Activated CD4-positive, alpha-beta T cell treated with anti-CD3 and anti-CD28 coated beads for 36 hours (primary cell): ENCODE data around the gene SEMA3A. TPM values are rescaled to one million over a fixed set of nuclear protein-coding genes. Genes with fewer than 3 reads are reported as not detected.

Experiments
- ATAC-seq: fragments of 200-7000 bp; cut with Tn5 transposase; one replicate; pipeline ENCODE4 v1.10.0; 2021; ENCODE audit warnings: mild to moderate bottlenecking, moderate library complexity
- CTCF ChIA-PET: fragments of 350-600 bp; sonication (Branson Sonifier 250); formaldehyde crosslinking; loops from one replicate; lab custom pipeline; 2021; ENCODE audit warnings: antibody characterized with exemption; lab: Charles Lee
- POLR2A ChIA-PET: fragments of 350-600 bp; sonication (Branson Sonifier 250); formaldehyde crosslinking; loops from one replicate; lab custom pipeline; 2021; ENCODE audit warnings: antibody characterized with exemption, inconsistent platforms; lab: Charles Lee
- DNase-seq: peaks from one replicate; pipeline ENCODE4 v3.0.0-alpha.2; 2020
- H3K27ac Mint-ChIP-seq: one replicate; pipeline ENCODE4 v1.8.0; 2021; ENCODE audit warnings: mixed read lengths
- H3K27me3 Mint-ChIP-seq: one replicate; pipeline ENCODE4 v1.8.0; 2021; ENCODE audit warnings: mixed read lengths
- H3K36me3 Mint-ChIP-seq: one replicate; pipeline ENCODE4 v1.8.0; 2021; ENCODE audit warnings: low read depth, mixed read lengths
- H3K4me1 Mint-ChIP-seq: one replicate; pipeline ENCODE4 v1.8.0; 2021; ENCODE audit warnings: mixed read lengths
- H3K4me3 Mint-ChIP-seq: one replicate; pipeline ENCODE4 v1.8.0; 2021; ENCODE audit warnings: mild to moderate bottlenecking, moderate library complexity, mixed read lengths
- H3K9me3 Mint-ChIP-seq: one replicate; pipeline ENCODE4 v1.8.0; 2021; ENCODE audit warnings: low read depth, mixed read lengths
- intact Hi-C, 2 experiments: fragments of 100-400 bp; cut with DNase I in 1 of 2; cut with micrococcal nuclease in 1 of 2; formaldehyde crosslinking; loops; one replicate each; pipeline versions ENCODE4 v1.14.2 to v1.15.1; 2022 to 2024; cut with DNase I, micrococcal nuclease
- total RNA-seq, 2 experiments: library from RNA; stranded (reverse); gene quantifications; one replicate each; pipeline ENCODE4 v1.2.3, GENCODE V29; 2021

SEMA3A gene
- total RNA-seq, 2 experiments from 2014 or later, result 1.4 to 1.6 TPM

DNA sequence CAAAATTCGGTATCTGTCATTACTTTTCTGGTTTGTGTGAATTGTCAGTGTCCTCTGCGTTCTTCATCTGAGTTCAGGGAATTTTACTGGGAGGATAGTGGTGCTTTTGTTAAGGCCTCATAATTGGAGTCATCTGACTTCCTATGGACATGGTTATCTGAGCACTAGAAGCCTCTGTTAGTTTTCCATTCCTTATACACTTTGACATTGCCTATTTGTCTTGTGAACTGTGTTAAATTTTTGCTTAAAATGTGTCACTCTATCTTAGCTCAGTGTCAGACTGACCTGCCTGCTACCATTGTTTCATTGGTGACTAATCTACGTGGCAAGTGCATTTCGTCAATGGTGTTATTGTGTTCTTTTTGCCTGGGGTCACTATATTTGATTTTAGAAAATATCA lies 253.3 kb downstream of the SEMA3A start:
- POLR2A ChIA-PET, result no interaction called here
- Mint-ChIP-seq H3K4me3 (no peak overlapping the region), H3K9me3 (no peaks in the 10 kb centered on the region), H3K27ac (no peak overlapping the region), H3K4me1 (no peaks in the 10 kb centered on the region), H3K36me3 (no peaks in the 10 kb centered on the region), H3K27me3 (no peaks in the 10 kb centered on the region)
- DNase-seq (no peak), ATAC-seq (no peak)
- intact Hi-C loops, result no loop called here
- CTCF ChIA-PET, result no interaction called here

DNA sequence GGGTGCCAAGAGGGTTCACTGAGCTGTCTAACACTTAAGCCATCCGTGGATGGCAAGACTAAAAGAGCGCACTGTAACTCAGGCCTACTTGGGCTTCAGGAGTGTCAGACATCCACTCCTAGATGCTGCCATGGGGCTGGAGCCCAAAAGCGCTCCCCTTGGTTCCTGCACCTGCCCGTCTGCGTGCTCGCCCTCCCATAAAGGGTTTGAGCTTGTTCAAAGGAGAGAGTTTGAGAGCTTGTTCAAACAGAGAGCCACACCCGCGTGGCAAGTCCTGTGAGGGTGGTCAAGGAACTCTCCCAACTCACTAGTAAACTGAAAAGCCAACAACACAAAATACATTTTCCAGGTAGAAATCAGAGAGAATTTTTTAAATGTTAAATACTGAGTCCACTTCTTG lies 256.7 kb downstream of the SEMA3A start:
- H3K9me3 Mint-ChIP-seq, result no peaks in the 10 kb centered on the region
- H3K27me3 Mint-ChIP-seq, result no peaks in the 10 kb centered on the region
- peaks cover 2% of the 10 kb centered on the region for H3K4me1 Mint-ChIP-seq
- no peaks in the 10 kb centered on the region for H3K36me3 Mint-ChIP-seq
- ChIA-PET CTCF (interaction anchor here (0.6 to 0.7 kb wide), 2 partner anchors 701 to 1081 kb away, joined by 3 read pairs; no protein-coding TSS in a partner anchor), POLR2A (no interaction called here)
- ATAC-seq, result no peak
- no peak overlapping the region for H3K27ac Mint-ChIP-seq
- no peak overlapping the region for H3K4me3 Mint-ChIP-seq
- DNase-seq, result no peak
- intact Hi-C loops, result no loop called here

DNA sequence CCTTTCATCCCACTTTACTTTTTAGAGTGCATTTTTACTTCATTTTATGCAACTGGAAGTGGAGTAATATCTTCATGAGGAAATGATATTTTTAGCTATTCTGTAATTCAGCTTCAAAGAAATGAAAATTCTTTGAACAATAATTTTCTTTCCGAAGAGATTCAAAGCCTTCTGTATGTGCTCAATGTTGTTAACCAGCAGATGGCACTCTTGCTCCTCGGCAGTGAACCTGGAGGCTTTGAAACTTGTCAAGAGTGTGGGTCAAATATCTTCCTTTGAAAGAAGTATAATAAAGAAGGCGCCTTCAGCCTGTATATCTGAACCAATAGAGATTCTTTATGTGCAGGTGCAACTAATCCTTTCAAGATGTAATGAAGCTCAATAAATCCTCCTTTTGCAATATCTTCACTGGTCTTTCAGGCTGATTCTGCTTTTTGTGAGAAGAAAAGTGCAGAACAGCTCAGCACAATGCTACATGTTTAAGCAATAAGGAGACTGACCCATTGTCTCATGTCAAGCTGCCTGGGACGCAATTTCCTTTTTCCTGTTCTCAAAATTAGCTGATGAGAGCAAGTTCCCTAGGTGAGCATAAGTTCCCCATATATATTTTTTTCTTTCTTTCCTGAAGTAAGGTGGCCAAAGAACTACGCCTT lies 258.4 kb downstream of the SEMA3A start:
- Mint-ChIP-seq H3K27ac (no peak overlapping the region), H3K36me3 (no peaks in the 10 kb centered on the region), H3K9me3 (no peaks in the 10 kb centered on the region), H3K4me1 (peaks cover 2% of the 10 kb centered on the region), H3K4me3 (no peak overlapping the region), H3K27me3 (no peaks in the 10 kb centered on the region)
- intact Hi-C loops, result loop anchor here (1.0 kb wide), 1 partner anchor 1087 kb away; no protein-coding TSS in a partner anchor
- ChIA-PET POLR2A (no interaction called here), CTCF (interaction anchor here (0.8 to 4.9 kb wide), 12 partner anchors 8 to 1088 kb away, joined by 3 to 35 read pairs (median 3); no protein-coding TSS in a partner anchor)
- DNase-seq (peak; percentile 68), ATAC-seq (peak; percentile 30)

DNA sequence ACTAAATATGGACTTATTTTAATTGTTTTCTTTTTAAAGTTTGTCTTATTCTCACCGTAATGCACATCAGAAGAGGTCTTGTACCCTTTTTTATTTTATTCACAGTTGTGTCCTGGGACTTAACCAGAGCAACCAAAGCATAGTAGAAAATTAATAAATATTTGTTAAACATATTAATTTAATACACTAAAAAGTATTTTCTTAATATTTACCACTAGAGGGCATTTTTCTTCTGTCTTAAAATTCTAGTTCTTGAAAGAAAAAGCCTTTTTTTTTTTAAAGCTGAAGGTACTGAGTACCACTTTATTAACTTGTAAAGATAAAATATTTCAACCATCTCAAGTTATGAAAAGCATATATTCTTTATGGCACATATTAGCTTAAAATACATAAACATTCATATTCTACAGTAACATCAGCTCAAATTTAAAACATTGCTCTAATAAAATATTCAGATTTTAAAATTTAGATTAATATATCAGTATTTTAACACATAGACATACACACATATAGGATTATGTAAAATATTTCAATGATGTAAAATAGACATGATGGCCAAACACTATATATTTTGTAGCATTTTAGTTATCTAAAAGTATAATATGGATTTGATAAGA lies 260.4 kb downstream of the SEMA3A start:
- intact Hi-C loops, result no loop called here
- Mint-ChIP-seq H3K27ac (no peak overlapping the region), H3K9me3 (no peaks in the 10 kb centered on the region), H3K27me3 (no peaks in the 10 kb centered on the region), H3K4me1 (peaks cover 2% of the 10 kb centered on the region), H3K4me3 (no peak overlapping the region), H3K36me3 (no peaks in the 10 kb centered on the region)
- CTCF ChIA-PET, result interaction anchor here (0.6 to 4.9 kb wide), 5 partner anchors 11 to 1089 kb away, joined by 3 to 35 read pairs (median 3); no protein-coding TSS in a partner anchor
- DNase-seq (no peak), ATAC-seq (no peak)
- POLR2A ChIA-PET, result no interaction called here

DNA sequence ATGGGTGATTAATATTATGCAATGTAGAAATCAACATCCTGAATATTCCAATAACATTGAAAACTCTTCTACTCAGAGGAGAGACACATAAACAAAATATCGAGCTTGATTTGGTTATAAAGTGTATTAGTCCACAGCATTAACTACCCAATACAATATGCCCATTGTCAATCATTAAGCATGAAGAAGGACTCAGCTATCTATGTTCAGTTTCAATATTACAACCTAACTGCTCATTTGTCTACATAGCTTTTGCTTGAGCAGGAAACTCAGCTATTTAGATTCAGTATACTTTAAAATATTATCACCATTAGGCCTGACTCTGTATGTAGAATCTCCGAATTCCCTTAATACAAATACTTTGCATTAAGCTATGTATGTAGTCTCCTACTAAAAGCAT lies 262.6 kb downstream of the SEMA3A start:
- H3K27ac Mint-ChIP-seq, result no peak overlapping the region
- DNase-seq (no peak), ATAC-seq (no peak)
- no peaks in the 10 kb centered on the region for H3K36me3 Mint-ChIP-seq
- ChIA-PET POLR2A (no interaction called here), CTCF (interaction anchor here (1.0 to 1.1 kb wide), 2 partner anchors 11 to 14 kb away, joined by 3 read pairs; no protein-coding TSS in a partner anchor)
- no peaks in the 10 kb centered on the region for H3K27me3 Mint-ChIP-seq
- no peak overlapping the region for H3K4me3 Mint-ChIP-seq
- peaks cover 2% of the 10 kb centered on the region for H3K4me1 Mint-ChIP-seq
- intact Hi-C loops, result no loop called here
- no peaks in the 10 kb centered on the region for H3K9me3 Mint-ChIP-seq

DNA sequence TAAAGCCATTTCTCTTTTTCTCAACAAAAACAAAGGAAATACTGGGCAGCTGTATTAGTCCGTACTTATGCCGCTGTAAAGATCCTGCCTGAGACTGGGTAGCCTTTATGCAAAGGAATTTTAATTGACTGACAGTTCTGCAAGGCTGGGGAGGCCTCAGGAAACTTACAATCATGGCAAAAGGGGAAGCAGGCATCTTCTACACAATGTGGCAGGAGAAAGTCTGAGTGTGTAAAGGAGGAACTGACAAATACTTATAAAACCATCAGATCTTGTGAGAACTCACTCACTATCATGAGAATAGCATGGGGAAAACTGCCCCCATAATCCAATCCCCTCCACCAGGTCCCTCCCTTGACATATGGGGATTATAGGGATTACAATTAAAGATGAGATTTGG lies 264.3 kb downstream of the SEMA3A start:
- ChIA-PET POLR2A (no interaction called here), CTCF (no interaction called here)
- no peaks in the 10 kb centered on the region for H3K36me3 Mint-ChIP-seq
- H3K27ac Mint-ChIP-seq, result no peak overlapping the region
- no peaks in the 10 kb centered on the region for H3K4me1 Mint-ChIP-seq
- DNase-seq (no peak), ATAC-seq (no peak)
- H3K9me3 Mint-ChIP-seq, result no peaks in the 10 kb centered on the region
- intact Hi-C loops, result no loop called here
- no peak overlapping the region for H3K4me3 Mint-ChIP-seq
- H3K27me3 Mint-ChIP-seq, result no peaks in the 10 kb centered on the region

DNA sequence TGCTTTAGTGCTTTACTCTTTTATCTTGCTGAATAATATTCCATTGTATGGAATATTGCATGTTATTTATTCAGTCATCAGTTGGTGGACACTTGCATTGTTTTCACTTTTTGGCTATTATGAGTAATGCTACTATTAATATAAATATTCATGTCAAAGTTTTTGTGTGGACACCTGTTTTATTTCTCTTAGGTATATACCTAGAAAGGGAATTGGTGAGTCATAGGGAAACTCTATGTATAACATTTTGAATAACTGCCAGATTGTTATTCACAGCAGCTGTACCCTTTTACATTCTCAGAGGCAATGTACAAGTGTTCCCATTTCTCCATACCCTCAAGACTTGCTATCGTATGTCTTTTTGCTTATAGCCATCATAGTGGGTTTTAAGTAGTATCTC lies 268.7 kb downstream of the SEMA3A start:
- DNase-seq (no peak), ATAC-seq (no peak)
- no peak overlapping the region for H3K4me3 Mint-ChIP-seq
- H3K27me3 Mint-ChIP-seq, result peaks cover 1% of the 10 kb centered on the region
- POLR2A ChIA-PET, result no interaction called here
- intact Hi-C loops, result no loop called here
- H3K27ac Mint-ChIP-seq, result no peak overlapping the region
- CTCF ChIA-PET, result interaction anchor here (0.6 kb wide), 1 partner anchor 11 kb away, joined by 4 read pairs; no protein-coding TSS in a partner anchor
- H3K9me3 Mint-ChIP-seq, result no peaks in the 10 kb centered on the region
- no peaks in the 10 kb centered on the region for H3K4me1 Mint-ChIP-seq
- no peaks in the 10 kb centered on the region for H3K36me3 Mint-ChIP-seq

DNA sequence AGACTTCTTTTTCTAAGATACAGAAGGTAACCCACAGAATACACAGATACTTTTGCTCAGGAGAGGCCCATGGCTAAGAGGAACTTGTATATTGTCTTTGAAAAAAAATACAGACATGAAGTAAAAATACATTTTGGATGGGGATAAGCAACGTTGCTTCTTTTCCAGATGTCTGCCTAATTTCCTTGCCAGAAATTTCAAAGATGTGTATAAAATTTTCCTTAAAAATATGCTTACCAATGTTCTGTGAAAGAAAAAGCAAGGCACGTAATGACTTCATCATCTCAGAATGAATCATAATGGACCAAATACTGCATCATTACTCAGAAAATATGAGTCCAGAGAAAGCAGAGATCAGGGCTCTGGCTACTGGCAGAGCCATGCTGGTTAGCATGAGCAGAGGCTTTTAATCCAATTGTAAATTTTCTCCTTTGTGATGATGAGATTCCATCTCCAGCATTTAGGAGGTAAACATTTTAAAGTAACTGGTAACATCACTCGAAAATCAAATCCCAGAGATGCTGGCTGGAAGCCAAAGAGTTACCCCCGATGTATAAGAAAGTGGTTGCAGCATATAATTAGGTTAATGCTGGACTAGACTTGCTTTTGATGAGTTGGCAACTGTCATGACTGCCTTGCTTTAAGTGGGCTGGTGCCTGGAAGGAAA lies 272.5 kb downstream of the SEMA3A start:
- H3K4me3 Mint-ChIP-seq, result no peak overlapping the region
- no peaks in the 10 kb centered on the region for H3K9me3 Mint-ChIP-seq
- no peak overlapping the region for H3K27ac Mint-ChIP-seq
- ChIA-PET POLR2A (no interaction called here), CTCF (interaction anchor here (0.7 to 1.1 kb wide), 2 partner anchors 11 to 827 kb away, joined by 3 read pairs; no protein-coding TSS in a partner anchor)
- ATAC-seq, result no peak
- H3K36me3 Mint-ChIP-seq, result no peaks in the 10 kb centered on the region
- DNase-seq, result no peak
- H3K4me1 Mint-ChIP-seq, result no peaks in the 10 kb centered on the region
- H3K27me3 Mint-ChIP-seq, result peaks cover 1% of the 10 kb centered on the region
- intact Hi-C loops, result no loop called here

DNA sequence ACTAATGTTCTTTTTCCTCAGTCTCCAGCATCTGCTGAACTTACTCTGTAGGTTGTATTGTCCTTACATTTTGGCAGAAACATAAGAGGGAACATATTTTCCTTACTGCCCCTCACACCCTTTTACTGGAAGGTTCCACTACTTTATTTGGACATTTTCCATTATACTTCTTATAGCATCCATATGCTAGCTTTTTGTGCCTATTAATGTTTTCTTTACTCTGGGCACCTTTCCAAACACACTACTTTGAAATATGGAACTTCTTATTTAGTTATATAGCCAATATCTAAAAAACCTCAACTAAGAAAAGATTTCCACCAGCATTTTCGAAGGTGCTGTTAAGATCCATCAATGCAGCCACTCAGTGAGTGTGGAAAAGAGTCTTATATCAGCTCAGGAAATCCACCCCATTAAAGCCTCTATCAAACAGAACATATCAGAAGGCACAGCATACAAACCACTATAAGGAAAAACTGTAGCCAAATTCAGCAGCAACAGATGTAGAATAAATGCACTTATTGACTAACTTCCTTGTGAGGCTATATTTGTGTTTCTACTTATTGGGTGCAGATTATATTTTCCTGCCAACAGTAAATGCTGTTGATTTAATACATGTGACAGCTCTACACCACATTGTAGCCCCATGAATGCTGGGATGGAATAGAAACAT lies 273.2 kb downstream of the SEMA3A start:
- intact Hi-C loops, result no loop called here
- no peaks in the 10 kb centered on the region for H3K36me3 Mint-ChIP-seq
- POLR2A ChIA-PET, result no interaction called here
- no peaks in the 10 kb centered on the region for H3K4me1 Mint-ChIP-seq
- H3K27ac Mint-ChIP-seq, result no peak overlapping the region
- CTCF ChIA-PET, result interaction anchor here (0.7 to 1.1 kb wide), 2 partner anchors 11 to 828 kb away, joined by 3 read pairs; no protein-coding TSS in a partner anchor
- DNase-seq (no peak), ATAC-seq (no peak)
- no peak overlapping the region for H3K4me3 Mint-ChIP-seq
- no peaks in the 10 kb centered on the region for H3K9me3 Mint-ChIP-seq
- H3K27me3 Mint-ChIP-seq, result peaks cover 1% of the 10 kb centered on the region

DNA sequence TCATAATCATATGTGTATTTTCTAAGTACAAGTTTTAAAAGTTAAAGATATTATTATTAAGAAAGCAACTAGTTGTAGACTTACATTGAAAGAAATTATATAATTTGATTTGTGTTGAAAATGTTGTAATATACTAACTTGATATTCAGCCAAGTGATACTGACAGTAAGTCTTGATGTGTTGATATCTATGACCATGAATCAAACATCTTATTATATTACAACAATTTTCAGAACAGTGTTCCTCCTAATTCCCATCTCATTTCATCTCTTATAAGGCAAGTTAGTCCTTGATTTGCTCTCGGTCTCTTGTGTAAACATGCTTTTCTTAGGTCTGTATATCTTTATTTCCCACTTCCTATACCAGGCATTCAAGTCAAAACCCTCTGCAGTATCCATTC lies 276.4 kb downstream of the SEMA3A start:
- no peaks in the 10 kb centered on the region for H3K36me3 Mint-ChIP-seq
- H3K4me1 Mint-ChIP-seq, result no peaks in the 10 kb centered on the region
- intact Hi-C loops, result no loop called here
- ChIA-PET CTCF (no interaction called here), POLR2A (no interaction called here)
- H3K27me3 Mint-ChIP-seq, result no peaks in the 10 kb centered on the region
- peaks cover 2% of the 10 kb centered on the region for H3K9me3 Mint-ChIP-seq
- DNase-seq (no peak), ATAC-seq (no peak)
- H3K4me3 Mint-ChIP-seq, result no peak overlapping the region
- H3K27ac Mint-ChIP-seq, result no peak overlapping the region

DNA sequence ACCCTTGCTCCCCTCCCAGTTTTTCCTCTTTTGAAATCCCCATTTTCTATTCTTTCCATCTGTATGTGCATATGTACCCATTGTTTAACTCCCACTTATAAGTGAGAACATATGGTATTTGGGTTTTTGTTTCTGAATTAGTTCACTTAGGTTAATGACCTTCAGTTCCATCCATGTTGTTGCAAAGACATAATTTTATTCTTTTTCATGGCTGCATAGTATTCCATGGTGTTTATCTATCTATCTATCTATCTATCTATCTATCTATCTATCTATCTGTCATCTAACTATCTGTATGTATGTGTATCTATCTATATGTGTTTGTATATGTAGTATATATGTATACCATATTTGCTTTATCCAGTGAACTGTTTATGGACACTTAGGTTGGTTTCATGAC lies 281.4 kb downstream of the SEMA3A start:
- no peak overlapping the region for H3K4me3 Mint-ChIP-seq
- POLR2A ChIA-PET, result no interaction called here
- no peaks in the 10 kb centered on the region for H3K27me3 Mint-ChIP-seq
- peaks cover 3% of the 10 kb centered on the region for H3K9me3 Mint-ChIP-seq
- no peak overlapping the region for H3K27ac Mint-ChIP-seq
- no peaks in the 10 kb centered on the region for H3K36me3 Mint-ChIP-seq
- intact Hi-C loops, result no loop called here
- ATAC-seq (no peak), DNase-seq (no peak)
- CTCF ChIA-PET, result no interaction called here
- no peaks in the 10 kb centered on the region for H3K4me1 Mint-ChIP-seq
